K562 (cell line): ENCODE data around the gene ST6GALNAC6. TPM values are rescaled to one million over a fixed set of nuclear protein-coding genes. Genes with fewer than 3 reads are reported as not detected.

ENCODE experiments used
- ATAC-seq: fragments of 200-7000 bp; cut with Tn5 transposase; 3 replicates; pipeline ENCODE4 v1.9.1; 2020; ENCODE audit warnings: moderate library complexity
- BruUV-seq: library from RNA; stranded (reverse); fragments of 400-500 nt; replicated peaks from 2 replicates; lab custom pipeline; 2021; lab: Mats Ljungman, UMichigan
- CTCF ChIA-PET: fragments of 300-600 bp; formaldehyde crosslinking; extraction: SDS; loops from one replicate; lab custom pipeline; 2021; ENCODE audit warnings: low intra/inter-chr PET ratio; lab: Yijun Ruan, JAX
- POLR2A ChIA-PET: fragments of 300-600, 350-650 bp; sonication (Branson Sonifier 250); formaldehyde crosslinking; extraction: SDS; loops from one replicate; lab custom pipeline; 2021; ENCODE audit warnings: antibody characterized with exemption, inconsistent platforms; lab: Yijun Ruan, JAX
- DNase-seq, 4 experiments: peaks; one replicate each; pipeline versions ENCODE4 v3.0.0 to v3.0.0-alpha.2; 2011 to 2018; ENCODE audit warnings: low spot score in 3 of 4, mixed read lengths in 3 of 4; ENCODE audit errors: extremely low read depth in 1 of 4
- FAIRE-seq: peaks from 2 replicates; lab custom pipeline; 2011; peaks lifted over from hg19 to GRCh38; lab: Jason Lieb, UNC
- H2AFZ ChIP-seq: 2 replicates; pipeline ENCODE4 v1.6.0; 2011; ENCODE audit warnings: low read depth, low read length, control low read depth, inconsistent platforms
- H3K27ac ChIP-seq: fragments of 200-600 bp; 3 replicates; pipeline ENCODE4 v1.8.0; 2011; ENCODE audit warnings: low read depth, mild to moderate bottlenecking, control low read depth, inconsistent platforms, low read length, moderate library complexity, mixed read lengths; ENCODE audit errors: extremely low read depth
- H3K27me3 ChIP-seq, 2 experiments: fragments of 300-600 bp in 1 of 2; 2 replicates in 1 of 2; 3 replicates in 1 of 2; pipeline versions ENCODE4 v1.6.0 to v1.8.0; 2011; ENCODE audit warnings: inconsistent platforms in 2 of 2, low read length in 2 of 2, mild to moderate bottlenecking in 1 of 2, mixed read lengths in 1 of 2, moderate library complexity in 1 of 2; ENCODE audit not compliant: control insufficient read depth in 2 of 2, insufficient read depth in 2 of 2
- H3K36me3 ChIP-seq: fragments of 300-600 bp; 3 replicates; pipeline ENCODE4 v1.8.0; 2011; ENCODE audit warnings: mild to moderate bottlenecking, low read length, inconsistent platforms; ENCODE audit not compliant: control insufficient read depth, insufficient read depth
- H3K4me1 ChIP-seq, 2 experiments: fragments of 200-600 bp in 1 of 2; replicated peaks in 1 of 2; 2 replicates in 1 of 2; 3 replicates in 1 of 2; pipeline versions ENCODE4 v1.5.1 to v1.8.0; 2011; ENCODE audit warnings: inconsistent platforms in 2 of 2, low read length in 2 of 2, mild to moderate bottlenecking in 1 of 2, mixed read lengths in 1 of 2, moderate library complexity in 1 of 2; ENCODE audit not compliant: control insufficient read depth in 2 of 2, insufficient read depth in 2 of 2
- H3K4me2 ChIP-seq: 2 replicates; pipeline ENCODE4 v1.6.1; 2011; ENCODE audit warnings: low read length, control low read depth, inconsistent platforms, mixed read lengths; ENCODE audit not compliant: insufficient read depth
- H3K4me3 ChIP-seq: fragments of 200-600 bp; sonication (generic), shearing (Covaris generic); 2 replicates; pipeline ENCODE4 v1.5.1; 2016; ENCODE audit warnings: control low read depth, inconsistent platforms
- H3K79me2 ChIP-seq: fragments of 200-600 bp; 3 replicates; pipeline ENCODE4 v1.8.0; 2011; ENCODE audit warnings: low read length, inconsistent platforms; ENCODE audit not compliant: control insufficient read depth, insufficient read depth
- H3K9ac ChIP-seq, 2 experiments: 2 replicates each; pipeline versions ENCODE4 v1.6.0 to v1.6.1; 2011; ENCODE audit warnings: low read depth in 2 of 2, low read length in 2 of 2, control low read depth in 1 of 2, inconsistent platforms in 1 of 2, mild to moderate bottlenecking in 1 of 2, mixed read lengths in 1 of 2; ENCODE audit not compliant: insufficient read depth in 1 of 2
- H3K9me1 ChIP-seq: one replicate; pipeline ENCODE4 v1.6.0; 2011; ENCODE audit warnings: inconsistent platforms, mild to moderate bottlenecking, low read length, moderate library complexity; ENCODE audit not compliant: control insufficient read depth, insufficient read depth
- H3K9me3 ChIP-seq: replicated peaks from 2 replicates; pipeline ENCODE4 v1.5.1; 2011; ENCODE audit warnings: low read depth, low read length, inconsistent platforms; ENCODE audit not compliant: control insufficient read depth, insufficient read depth
- H4K20me1 ChIP-seq: replicated peaks from 2 replicates; pipeline ENCODE4 v1.6.1; 2011; ENCODE audit warnings: low read length, inconsistent platforms, mixed read lengths; ENCODE audit not compliant: control insufficient read depth, insufficient read depth
- AFF1 ChIP-seq, 2 experiments: fragments of 450-650 bp; IDR thresholded peaks; 2 replicates each; pipeline ENCODE4 v1.6.1; 2018; ENCODE audit warnings: mild to moderate bottlenecking in 2 of 2, low read depth in 1 of 2; ENCODE audit not compliant: partially characterized antibody in 2 of 2
- BCOR ChIP-seq: fragments of 450-650 bp; IDR thresholded peaks from 2 replicates; pipeline ENCODE4 v1.6.1; 2016
- CGGBP1 ChIP-seq: fragments of 250-450 bp; sonication (Bioruptor Pico); IDR thresholded peaks from 2 replicates; pipeline ENCODE4 v1.9.0; 2021; ENCODE audit warnings: mild to moderate bottlenecking
- POLR3A ChIP-seq: IDR thresholded peaks from 2 replicates; pipeline ENCODE4 v1.6.1; 2011; ENCODE audit warnings: borderline replicate concordance, mild to moderate bottlenecking, moderate library complexity; ENCODE audit not compliant: insufficient read length, insufficient read depth; ENCODE audit errors: extremely low read depth
- SMAD4 ChIP-seq: fragments of 250-450 bp; sonication (Bioruptor Pico); conservative IDR thresholded peaks from 2 replicates; pipeline ENCODE4 v1.8.0; 2021; ENCODE audit warnings: inconsistent platforms, mild to moderate bottlenecking, moderate library complexity
- TEAD4 ChIP-seq, 2 experiments: sonication (generic) in 1 of 2; formaldehyde crosslinking in 1 of 2; IDR thresholded peaks; 2 replicates each; pipeline versions ENCODE4 v1.6.1 to v1.8.0; 2012 to 2022; ENCODE audit warnings: borderline replicate concordance in 1 of 2, inconsistent platforms in 1 of 2, low read length in 1 of 2, mild to moderate bottlenecking in 1 of 2, missing genetic modification reagents in 1 of 2
- ZNF592 ChIP-seq: fragments of 450-650 bp; IDR thresholded peaks from 2 replicates; pipeline ENCODE4 v1.6.1; 2017; ENCODE audit warnings: antibody characterized with exemption, mild to moderate bottlenecking
- WGBS: fragments of 100-300 bp; shearing (Covaris generic); methylation state at CpG from one replicate; pipeline ENCODE4 v1.1.6; 2016; ENCODE audit warnings: low coverage, mixed read lengths; ENCODE audit not compliant: insufficient coverage; ENCODE audit errors: missing lambda C conversion rate; 5-methylcytosine and 5-hydroxymethylcytosine counted together
- in situ Hi-C: fragments of 300-500 bp; cut with MboI; formaldehyde crosslinking; loops from 4 replicates; pipeline ENCODE4 v1.15.0; 2018; ENCODE audit warnings: inconsistent platforms, mixed read lengths
- intact Hi-C: fragments of 100-400 bp; cut with micrococcal nuclease; formaldehyde crosslinking; loops from 2 replicates; pipeline ENCODE4 v1.14.2; 2022
- polyA plus RNA-seq, 8 experiments: library from polyadenylated mRNA; depleted of rRNA in 4 of 8; stranded (reverse) in 5 of 8; unstranded in 3 of 8; fragments of >200 nt; fragmentation: Nextera tagmentation in 2 of 8; fragmentation: Illumina TruSeq in 1 of 8; extraction: Ambion mirVana in 2 of 8; extraction: Trizol in 1 of 8; gene quantifications; 2 replicates each; pipeline versions ENCODE4 v1.2.1 to v1.2.3, GENCODE V29; 2011 to 2014; ENCODE audit warnings: inconsistent platforms in 1 of 8, missing spikeins in 1 of 8
- total RNA-seq, 7 experiments: library from RNA; depleted of rRNA in 6 of 7; stranded (reverse); fragments of >200 nt in 6 of 7; fragmentation: Illumina TruSeq in 2 of 7; extraction: Trizol in 2 of 7; gene quantifications; 2 replicates each; pipeline versions ENCODE4 v1.2.1 to v1.2.3, GENCODE V29; 2011 to 2021; ENCODE audit warnings: low replicate concordance in 1 of 7
- TF ChIP-seq, protein P1 (sequence below): fragments of 450-650 bp; formaldehyde crosslinking; IDR thresholded peaks from 2 replicates; pipeline ENCODE4 v1.4.0; 2020; ENCODE audit warnings: mild to moderate bottlenecking, moderate library complexity

The ST6GALNAC6 gene
- total and polyA plus RNA-seq, 9 of the 15 experiments (the other 6 are each of a cell fraction or from before 2014, with no cell fraction given) = 0.13 to 23.0 (median 14.5) TPM

DNA sequence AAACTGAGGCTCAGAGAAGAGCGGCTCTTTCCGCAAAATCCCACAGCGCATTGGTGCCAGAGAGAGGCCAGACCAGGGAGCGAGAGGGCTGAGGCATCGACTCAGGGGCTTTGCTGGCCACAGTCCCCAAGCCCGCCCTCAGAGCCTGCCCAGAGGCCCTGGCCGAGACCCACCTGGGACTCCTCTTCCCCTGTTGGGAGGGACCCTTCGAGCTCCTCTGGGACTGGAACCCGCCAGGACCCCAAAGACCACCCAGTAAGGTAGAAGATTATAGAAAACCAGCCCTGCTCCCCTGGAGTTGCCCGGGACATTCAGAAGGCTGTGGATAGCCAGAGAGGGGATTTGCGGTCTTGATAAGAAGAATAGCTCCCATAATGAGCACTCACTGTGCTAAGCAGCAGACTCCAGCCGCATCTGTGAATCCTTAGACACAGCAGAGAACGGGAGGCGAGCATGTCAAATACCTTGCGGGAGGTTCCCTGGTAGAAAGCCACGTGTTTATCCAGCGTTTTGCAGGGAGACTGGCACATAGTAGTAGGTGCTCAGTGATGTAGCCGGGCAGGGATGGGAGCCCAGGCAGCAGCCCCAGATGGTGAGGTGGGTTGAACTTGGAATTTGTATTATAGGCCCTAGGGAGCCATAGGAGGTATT lies 21.3 kb downstream of the ST6GALNAC6 start:
- peak; percentile 72 for ATAC-seq
- peak overlapping the region; percentile 46 for H3K4me3 ChIP-seq
- WGBS = 19% methylated on average over 17 of the region's 18 CpGs
- FAIRE-seq = peak; percentile 88
- H3K79me2 ChIP-seq = peaks cover 12% of the 10 kb centered on the region; the same call in 2 of the 3 replicates
- CTCF ChIA-PET = no interaction called here
- no TSS peak for BruUV-seq
- POLR2A ChIA-PET = interaction anchor here (0.7 to 1.4 kb wide), 5 partner anchors 10 to 139 kb away, joined by 3 to 5 read pairs (median 4); no protein-coding TSS in a partner anchor
- H3K9ac ChIP-seq = peak overlapping the region; percentile 63 to 94
- peak in 3 of 4 experiments; percentile 31 to 69 (median 55) for DNase-seq
- no peaks in the 10 kb centered on the region for H3K27me3 ChIP-seq
- H3K9me3 ChIP-seq = no peaks in the 10 kb centered on the region
- H3K27ac ChIP-seq = peak overlapping the region; percentile 65
- H4K20me1 ChIP-seq = no peaks in the 10 kb centered on the region
- in situ Hi-C loops = loop anchor here (5.0 to 10.0 kb wide), 3 partner anchors 34 to 376 kb away; no protein-coding TSS in a partner anchor
- H3K4me2 ChIP-seq = peak overlapping the region; percentile 80
- H3K9me1 ChIP-seq = no peaks in the 10 kb centered on the region
- peak overlapping the region; percentile 91 for H2AFZ ChIP-seq
- H3K36me3 ChIP-seq = no peaks in the 10 kb centered on the region; the same call in 2 of the 3 replicates
- intact Hi-C loops = loop anchor here (10.0 kb wide), 1 partner anchor 283 kb away; no protein-coding TSS in a partner anchor
- H3K4me1 ChIP-seq = peaks cover 19 to 48% of the 10 kb centered on the region in 2 experiments; a peak in 4 of 5 replicates
- peak; percentile 54; the same call in 1 of the 2 replicates for TF ChIP-seq ZNF592
- TF ChIP-seq SMAD4 (CRISPR knock-in tag) = 0 out of 2 replicates have a peak, but pooled peaks have one; percentile 14
- peak in 1 of 2 experiments; percentile 8 for TF ChIP-seq AFF1 (IDR thresholded peaks at IDR 0.05; ENCODE audit: low read depth in 1 of 2, partially characterized antibody in 2 of 2)
- TF ChIP-seq TEAD4 (IDR thresholded peaks at IDR 0.05; ENCODE audit: low read length) = peak; percentile 31; the same call in 1 of the 2 replicates
- no peak for TF ChIP-seq TEAD4 (CRISPR knock-in tag; IDR thresholded peaks at IDR 0.05; ENCODE audit: borderline replicate concordance)
- TF ChIP-seq BCOR = peak; percentile 84
- TF ChIP-seq, protein P1, sequence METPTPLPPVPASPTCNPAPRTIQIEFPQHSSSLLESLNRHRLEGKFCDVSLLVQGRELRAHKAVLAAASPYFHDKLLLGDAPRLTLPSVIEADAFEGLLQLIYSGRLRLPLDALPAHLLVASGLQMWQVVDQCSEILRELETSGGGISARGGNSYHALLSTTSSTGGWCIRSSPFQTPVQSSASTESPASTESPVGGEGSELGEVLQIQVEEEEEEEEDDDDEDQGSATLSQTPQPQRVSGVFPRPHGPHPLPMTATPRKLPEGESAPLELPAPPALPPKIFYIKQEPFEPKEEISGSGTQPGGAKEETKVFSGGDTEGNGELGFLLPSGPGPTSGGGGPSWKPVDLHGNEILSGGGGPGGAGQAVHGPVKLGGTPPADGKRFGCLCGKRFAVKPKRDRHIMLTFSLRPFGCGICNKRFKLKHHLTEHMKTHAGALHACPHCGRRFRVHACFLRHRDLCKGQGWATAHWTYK (CRISPR knock-in tag) = no peak
- TF ChIP-seq POLR3A = no peak
- TF ChIP-seq CGGBP1 (CRISPR knock-in tag) = no peak
